ENCODE results near the gene PAM.
"Not testable (repeated sequence)": the region's sequence is repeated elsewhere in the genome, so short reads cannot be mapped to it uniquely, and the experiment has no call there.

Gene PAM

DNA sequence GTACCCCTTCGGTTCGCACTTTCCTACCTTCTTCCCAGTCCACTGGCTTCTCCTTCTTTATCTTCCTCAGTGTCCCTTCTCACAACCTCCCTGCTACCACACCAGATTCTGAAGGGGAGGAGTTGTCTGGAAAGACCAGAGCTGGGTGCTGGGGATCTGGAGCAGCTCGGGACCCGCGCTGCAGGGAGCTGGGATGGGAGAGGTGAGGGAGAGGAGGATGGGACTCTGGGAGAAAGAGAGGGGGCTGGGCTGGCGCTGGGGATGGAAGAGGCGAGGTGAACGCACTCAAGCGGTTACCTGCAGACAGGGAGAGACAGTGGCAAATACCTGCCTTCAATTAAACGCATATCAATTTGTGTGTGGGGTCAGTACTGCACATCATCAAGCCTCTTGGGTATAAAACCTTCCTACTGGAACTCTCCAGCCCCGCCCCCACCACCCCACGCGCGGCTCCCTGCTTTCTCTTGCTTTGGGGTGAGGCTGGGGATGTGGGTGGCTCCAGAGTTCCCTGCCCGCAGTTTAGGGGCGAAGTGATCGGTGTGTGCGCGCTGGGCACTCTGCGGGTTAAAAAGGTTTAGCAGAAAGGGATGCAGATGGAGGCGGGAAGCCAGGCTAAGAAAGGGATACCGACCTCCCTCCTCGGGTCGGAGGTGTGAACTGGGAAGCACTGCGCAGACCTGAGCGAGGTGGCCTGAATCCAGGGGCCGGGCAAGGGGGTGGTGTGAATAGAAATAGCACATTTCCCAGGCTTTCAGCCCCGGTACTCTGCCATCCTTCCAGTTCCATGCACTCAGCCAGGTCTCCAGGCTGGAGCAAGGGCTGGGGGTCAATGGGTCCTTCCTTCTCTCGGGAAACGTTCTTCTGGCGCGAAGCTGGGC is 977 bp upstream of the PAM start:
- DNase-seq, result peak; percentile 19

GRCh38 chr5:102755686-102756371 is 724 bp downstream of the PAM start:
- peak; percentile 73 for DNase-seq

DNA sequence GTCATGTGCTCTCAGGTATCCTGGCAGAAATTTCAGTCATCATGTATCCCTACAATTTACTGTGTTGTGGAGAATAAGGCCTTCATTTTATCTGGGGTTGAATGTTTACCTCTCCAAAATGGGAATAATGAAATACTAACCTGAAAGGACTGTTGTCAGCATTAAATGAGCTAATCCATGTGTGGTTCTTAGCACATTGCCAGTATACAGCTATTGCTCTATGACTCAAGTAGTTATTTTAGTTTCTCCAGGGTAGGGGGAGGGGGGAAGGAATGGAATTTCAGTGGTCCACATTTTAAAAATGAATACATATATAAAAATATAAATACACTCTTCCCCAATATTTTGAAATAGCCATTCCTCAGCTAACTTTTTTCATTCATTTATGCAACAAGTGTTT is 3.5 kb downstream of the PAM start:
- DNase-seq, result no peak

GRCh38 chr5:102759289-102759688 is 4.2 kb downstream of the PAM start:
- DNase-seq, result no peak

DNA sequence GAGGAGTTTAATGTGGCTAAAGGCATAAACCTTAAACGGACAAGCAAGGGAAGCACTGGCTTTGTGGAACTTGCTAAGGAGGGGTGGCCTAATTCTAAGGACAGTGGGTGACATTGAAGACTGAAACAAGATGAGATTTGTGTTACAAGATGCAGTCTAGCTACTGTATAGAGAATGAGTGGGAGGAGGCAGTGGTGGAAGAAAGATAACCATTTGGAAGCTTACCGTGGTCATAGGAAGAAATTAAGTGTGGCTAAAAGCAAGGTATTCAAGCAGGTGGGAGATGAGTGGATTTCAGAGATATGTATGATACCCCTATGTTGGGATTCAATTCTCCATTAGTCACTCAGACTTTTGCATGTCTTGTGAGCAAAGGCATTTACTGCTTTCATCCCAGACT is 4.6 kb downstream of the PAM start:
- no peak for DNase-seq

DNA sequence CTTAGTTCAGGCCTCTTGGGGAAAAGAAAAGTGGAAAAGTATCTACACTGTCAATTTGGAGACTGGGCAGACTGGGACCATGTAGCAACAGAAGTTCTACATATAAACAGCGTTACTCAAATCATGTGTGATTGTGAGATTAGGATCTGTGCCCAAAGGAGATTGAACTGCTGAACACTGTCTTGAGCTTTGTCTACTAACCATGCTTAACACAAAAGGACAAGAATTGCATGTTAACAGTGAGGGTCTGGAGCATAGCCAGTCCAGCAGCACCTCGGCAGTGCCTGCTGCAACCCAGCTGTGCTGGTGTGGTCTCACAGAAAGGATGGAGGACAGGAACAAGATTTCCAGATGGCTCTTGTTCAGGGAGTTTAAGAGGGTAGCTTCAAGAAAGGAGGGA is 5.7 kb downstream of the PAM start:
- no peak for DNase-seq

- no peak for DNase-seq
These were observed 7.0 kb downstream of the PAM start for GRCh38 chr5:102762095-102762534.

- no peak for DNase-seq
These were observed 7.6 kb downstream of the PAM start for GRCh38 chr5:102762562-102763227.

- DNase-seq, result no peak
These were observed 8.6 kb downstream of the PAM start for GRCh38 chr5:102763734-102764133.

DNA sequence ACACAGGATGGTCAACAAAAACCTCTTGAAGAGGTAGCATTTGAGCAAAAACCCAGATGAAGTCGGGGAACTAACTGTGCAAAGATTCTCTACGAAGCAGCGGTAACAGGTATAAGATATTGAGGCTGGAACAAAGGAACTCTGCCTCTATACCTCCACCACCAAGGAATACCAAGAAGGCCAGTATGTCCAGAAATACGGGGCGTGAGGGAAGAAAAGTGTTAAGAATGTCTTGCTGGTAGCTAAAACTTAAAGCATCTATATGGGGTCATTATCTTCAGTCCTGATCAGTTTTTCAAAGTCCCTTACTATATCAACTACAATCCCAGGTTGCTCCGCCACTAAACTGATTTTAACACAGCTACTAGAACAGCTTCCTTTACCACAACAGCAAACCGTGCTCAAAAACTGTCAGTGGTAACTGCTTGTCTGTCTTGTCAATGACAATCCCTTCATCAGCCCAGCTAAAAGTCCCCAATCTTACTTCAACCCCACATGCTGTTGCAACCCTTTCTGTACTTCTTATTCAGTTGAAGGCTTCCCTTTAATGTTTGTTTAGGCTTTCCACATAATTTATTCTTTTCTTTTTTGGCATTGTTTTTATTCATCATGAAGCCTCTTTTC is 9.4 kb downstream of the PAM start:
- DNase-seq, result no peak

DNA sequence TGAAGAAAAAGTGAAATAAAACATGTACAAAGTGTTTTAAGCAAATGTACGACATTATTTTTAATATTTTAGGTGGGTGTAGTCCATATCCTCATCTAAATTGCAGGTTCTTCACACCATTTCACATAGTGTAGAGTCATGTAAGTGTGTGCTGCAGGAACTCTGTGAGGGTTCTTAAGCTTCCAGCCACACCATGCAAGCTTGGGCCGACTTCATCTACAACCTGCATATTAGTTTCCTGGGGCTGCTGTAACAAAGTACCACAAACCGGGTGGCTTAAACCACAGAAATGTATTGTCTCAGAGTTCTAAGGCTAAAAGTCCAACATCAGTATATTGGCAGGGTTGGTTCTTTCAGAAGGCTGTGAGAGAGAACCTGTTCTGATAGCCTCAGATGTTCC is 10.2 kb downstream of the PAM start:
- no peak for DNase-seq

GRCh38 chr5:102766295-102767090 is 11.4 kb downstream of the PAM start:
- DNase-seq, result no peak

DNA sequence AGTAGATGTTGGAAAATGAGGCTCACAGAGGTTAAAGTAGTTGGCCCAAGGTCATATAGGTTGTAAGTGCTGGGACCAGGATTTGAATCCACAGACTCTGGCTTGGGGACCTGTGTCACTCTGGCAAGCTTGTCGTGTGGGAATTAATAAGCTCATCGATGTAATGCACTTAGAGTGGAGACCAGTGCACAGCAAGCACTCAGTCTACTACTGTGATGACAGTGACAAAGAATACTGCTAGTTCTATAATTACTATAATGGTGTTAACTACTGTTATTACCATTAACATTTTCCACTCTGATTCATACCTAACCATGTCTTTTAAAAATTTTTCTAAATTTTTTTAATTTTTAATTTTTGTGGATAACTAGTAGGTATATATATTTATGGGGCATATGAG is 12.8 kb downstream of the PAM start:
- DNase-seq, result no peak

- no peak for DNase-seq
These were observed 15.7 kb downstream of the PAM start for GRCh38 chr5:102770803-102771202.

DNA sequence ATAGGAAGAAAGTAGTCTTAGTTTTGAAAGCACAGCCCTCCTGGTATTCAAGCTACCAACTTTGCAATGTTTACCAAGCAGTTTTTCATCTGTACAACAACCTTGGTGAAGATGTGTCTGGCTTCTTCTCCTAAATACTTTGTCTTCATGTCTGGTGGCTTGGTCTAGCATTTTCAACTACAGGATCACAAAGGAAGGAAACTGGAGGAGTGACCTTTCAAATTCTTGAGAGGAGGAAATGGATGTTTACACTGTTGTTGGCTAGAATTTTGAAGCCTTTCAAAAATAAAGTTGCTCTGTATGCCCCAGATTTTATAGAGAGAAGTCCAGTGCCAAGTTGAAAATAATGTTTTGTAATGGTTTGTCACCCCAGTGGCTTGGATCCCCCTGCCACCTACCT is 16.3 kb downstream of the PAM start:
- no peak for DNase-seq

DNA sequence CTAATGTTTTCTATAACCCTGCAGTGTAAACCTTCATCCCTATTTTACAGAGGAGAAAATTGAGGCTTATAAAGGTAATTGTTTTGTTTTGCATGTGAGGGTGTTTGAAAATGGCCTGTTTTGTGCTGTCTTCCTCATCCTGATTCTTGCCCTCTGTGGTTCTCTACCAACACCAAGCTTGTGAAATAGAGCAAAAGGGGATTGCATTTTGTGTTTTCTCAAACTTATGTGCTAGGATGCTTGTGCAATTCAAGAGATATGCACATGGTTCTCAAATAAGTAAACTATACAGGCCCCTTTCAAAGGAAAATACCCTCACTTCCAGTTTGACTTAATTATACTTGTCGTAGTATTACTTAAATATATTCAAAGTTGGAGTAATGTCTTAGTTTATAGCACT is 17.2 kb downstream of the PAM start:
- no peak for DNase-seq

- no peak for DNase-seq
These were observed 18.0 kb downstream of the PAM start for GRCh38 chr5:102773133-102773532.

GRCh38 chr5:102775756-102776155 is 20.7 kb downstream of the PAM start:
- not testable (repeated sequence) for DNase-seq

DNA sequence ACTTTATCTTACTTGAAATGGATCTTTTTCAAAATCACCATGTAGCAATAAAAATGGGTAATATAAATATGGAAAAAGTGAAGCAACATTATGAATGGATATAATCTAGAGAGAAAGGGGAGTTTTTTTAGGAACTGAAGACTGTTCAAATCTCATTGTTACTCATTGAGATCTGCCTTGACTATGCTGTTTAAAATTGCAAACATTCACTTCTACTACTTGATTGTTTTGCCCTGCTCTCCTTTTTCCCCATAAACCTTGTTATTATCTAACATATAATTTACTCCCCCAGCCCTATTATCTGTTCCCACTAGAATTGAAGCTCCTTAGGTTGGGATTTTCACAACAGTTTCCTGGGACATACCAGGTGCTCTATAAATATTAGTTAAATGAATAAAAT is 22.0 kb downstream of the PAM start:
- no peak for DNase-seq

GRCh38 chr5:102778478-102778877 is 23.4 kb downstream of the PAM start:
- DNase-seq, result no peak

DNA sequence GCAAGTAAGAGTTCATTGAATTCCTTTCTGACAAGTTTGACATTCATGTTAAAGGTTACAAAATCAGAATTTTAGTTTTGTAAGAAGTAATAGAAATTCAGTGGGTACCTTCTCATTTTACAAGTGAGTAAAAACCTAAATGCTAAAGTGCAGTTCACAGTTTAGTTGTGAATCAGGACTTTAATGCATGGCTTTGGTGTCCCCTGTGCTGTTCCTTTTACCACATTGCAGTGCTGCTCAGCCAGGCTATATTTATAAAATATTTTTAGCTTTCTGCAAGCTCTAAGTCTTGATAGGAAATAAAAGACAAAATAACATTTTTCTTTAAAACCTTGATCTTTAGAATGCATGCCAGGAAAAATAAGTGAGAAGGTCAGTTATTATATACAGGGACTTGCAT is 26.3 kb downstream of the PAM start:
- DNase-seq, result no peak

GRCh38 chr5:102781786-102782185 is 26.7 kb downstream of the PAM start:
- no peak for DNase-seq
